G401 (cell line): Measurements from ENCODE around the gene RUNX1. TPM values are rescaled to one million over a fixed set of nuclear protein-coding genes. Genes with fewer than 3 reads are reported as not detected.

Source experiments
- DNase-seq: peaks from one replicate; pipeline ENCODE4 v3.0.0-alpha.2; 2015; ENCODE audit warnings: low spot score
- in situ Hi-C: cut with HindIII; loops from 2 replicates; pipeline ENCODE4 v1.10.0; 2016; ENCODE audit warnings: low sequenced_read_pairs, mixed read lengths
- total RNA-seq: library from RNA; depleted of rRNA; stranded (reverse); fragments of >200 nt; shearing (Covaris generic); gene quantifications from 2 replicates; pipeline ENCODE4 v1.2.3, GENCODE V29; 2014; rRNA removed

RUNX1 gene
- 0.49 TPM in 1 of 2 replicates, not detected in the other for total RNA-seq

DNA sequence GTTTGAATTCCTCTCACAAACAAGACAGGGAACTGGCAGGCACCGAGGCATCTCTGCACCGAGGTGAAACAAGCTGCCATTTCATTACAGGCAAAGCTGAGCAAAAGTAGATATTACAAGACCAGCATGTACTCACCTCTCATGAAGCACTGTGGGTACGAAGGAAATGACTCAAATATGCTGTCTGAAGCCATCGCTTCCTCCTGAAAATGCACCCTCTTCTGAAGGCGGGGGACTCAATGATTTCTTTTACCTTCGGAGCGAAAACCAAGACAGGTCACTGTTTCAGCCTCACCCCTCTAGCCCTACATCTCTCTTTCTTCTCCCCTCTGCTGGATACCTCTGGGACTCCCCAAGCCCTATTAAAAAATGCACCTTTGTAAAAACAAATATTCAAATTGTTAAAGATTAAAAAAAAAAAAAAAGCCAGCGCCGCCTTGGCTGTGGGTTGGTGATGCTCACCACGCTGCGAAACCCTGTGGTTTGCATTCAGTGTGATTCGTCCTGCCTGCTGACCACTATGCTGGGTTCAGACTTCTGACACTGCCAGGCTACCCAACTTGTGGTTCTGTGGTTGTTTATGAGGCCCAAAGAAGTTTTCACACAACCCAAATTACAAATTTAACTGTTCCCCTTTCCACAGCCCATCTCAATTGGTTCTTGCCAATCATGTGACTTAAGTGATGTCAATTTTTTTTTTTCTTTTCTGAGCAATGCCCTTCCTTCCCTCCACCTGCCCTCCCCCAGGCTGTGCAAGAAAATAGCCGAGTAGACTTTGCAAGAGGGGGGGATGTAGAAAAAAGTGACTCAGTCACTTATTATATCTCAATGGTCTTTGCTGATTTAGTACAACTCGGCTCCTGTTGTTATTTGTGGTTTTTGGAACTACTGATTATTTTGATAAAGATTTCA lies at the start of gene RUNX1:
Gene RUNX1, minus strand, starts transcription at position 597 of the 912 bp plus-strand sequence.
- in situ Hi-C loops = no loop called here
- DNase-seq = no peak

DNA sequence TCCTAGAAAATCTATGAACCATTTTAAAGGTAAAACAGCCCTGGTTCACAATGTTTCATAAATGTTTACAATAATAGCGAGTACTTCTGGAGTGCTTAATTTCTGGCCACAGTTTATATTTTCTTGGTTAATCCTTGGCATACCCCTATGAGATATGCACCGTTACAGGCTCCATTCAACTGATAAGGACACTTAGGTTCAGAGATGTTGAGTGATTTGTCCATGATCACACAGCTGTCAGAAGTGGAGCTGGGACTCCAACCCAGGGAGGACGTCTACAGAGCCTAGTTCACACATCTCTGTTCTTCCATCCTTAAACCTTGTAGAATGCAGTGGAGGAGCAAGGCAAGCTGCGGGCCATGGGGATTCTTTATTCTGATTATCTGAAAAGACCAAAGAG lies 48.4 kb upstream of the RUNX1 start:
- DNase-seq = no peak
- in situ Hi-C loops = no loop called here

GRCh38 chr21:35096959-35097358 lies 47.9 kb upstream of the RUNX1 start:
- DNase-seq = no peak
- in situ Hi-C loops = no loop called here

GRCh38 chr21:35095859-35096291 lies 46.8 kb upstream of the RUNX1 start:
- in situ Hi-C loops = no loop called here

DNA sequence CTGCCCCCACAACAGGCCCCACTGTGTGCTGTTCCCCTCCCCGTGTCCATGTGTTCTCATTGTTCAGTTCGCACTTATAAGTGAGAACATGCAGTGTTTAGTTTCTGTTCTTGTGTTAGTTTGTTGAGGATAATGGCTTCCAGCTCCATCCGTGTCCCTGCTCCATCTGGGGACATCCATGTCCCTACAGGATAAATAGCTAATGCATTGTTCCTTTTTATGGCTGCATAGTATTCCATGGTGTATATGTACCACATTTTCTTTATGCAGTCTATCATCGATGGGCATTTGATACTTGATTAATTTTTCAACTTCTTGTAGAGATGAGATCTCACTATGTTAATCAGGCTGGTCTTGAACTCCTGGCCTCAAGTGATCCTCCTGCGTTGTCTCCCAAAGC lies 44.4 kb upstream of the RUNX1 start:
- no peak for DNase-seq
- in situ Hi-C loops = no loop called here

More at GRCh38 chr21:35095859-35096291, 46.8 kb upstream of the RUNX1 start:
- no peak for DNase-seq

DNA sequence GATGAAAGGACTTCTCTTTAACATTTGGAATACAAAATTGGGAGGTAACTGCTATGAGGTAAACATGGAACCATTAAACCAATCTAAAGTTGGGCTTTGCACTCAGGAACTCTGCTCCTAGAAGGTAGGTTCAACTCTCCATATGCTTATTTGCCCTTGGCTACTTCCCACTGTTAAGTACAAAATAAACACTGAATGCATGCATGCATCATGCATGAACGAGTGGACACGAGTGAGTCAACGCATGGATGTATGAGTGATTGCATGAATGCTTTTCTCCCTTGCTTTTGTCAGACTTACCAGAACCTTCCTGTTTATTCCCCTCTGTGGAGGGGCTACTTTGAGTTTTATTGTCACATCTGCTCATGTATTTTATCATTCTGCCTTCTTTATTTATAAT lies 42.4 kb upstream of the RUNX1 start:
- no peak for DNase-seq
- in situ Hi-C loops = no loop called here

DNA sequence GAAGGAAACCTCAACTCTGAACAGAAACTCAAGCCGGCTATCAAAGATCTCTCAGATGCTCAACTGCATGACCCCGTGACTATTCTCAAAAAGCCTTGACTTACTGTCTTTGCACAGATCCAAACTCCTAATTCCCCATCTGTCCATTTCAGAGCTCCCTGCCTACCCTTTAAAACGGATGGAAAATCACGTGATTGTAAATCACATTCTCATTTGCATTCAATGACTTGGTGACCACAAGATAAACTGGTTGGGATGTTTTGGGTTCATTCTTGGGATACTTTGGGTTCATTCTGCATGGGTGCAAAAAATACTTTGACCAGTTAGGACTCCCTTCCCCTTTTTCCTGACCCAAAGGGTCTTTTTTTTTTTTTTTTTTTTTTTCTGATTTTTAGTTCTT lies 41.3 kb upstream of the RUNX1 start:
- in situ Hi-C loops = no loop called here

GRCh38 chr21:35088319-35088771 lies 39.2 kb upstream of the RUNX1 start:
- in situ Hi-C loops = no loop called here
- no peak for DNase-seq

More for the DNA sequence above, 41.3 kb upstream of the RUNX1 start:
- DNase-seq = no peak

GRCh38 chr21:35086357-35086756 lies 37.3 kb upstream of the RUNX1 start:
- no peak for DNase-seq
- in situ Hi-C loops = no loop called here

- in situ Hi-C loops = no loop called here
- no peak for DNase-seq
Measured at GRCh38 chr21:35084869-35085268, 35.8 kb upstream of the RUNX1 start.

DNA sequence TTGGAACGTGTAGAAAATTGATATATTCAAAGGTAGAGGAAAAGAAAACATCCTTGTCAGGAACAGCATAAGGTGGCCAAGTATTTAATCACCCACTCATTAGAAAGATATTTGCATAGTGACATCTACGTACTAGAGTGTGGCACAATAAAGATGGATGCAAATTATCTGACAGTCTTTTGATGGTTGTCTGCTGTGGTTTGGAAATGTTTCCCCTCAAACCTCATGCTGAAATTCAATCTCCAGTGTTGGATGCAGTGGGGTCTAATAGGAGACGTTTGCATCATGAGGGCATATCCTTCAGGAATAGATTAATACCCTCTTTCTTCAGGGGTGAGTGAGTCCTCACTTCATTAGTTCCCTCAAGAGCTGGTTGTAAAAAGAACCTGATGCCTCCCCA lies 34.1 kb upstream of the RUNX1 start:
- in situ Hi-C loops = no loop called here
- no peak for DNase-seq

GRCh38 chr21:35081861-35082260 lies 32.8 kb upstream of the RUNX1 start:
- in situ Hi-C loops = no loop called here
- no peak for DNase-seq

DNA sequence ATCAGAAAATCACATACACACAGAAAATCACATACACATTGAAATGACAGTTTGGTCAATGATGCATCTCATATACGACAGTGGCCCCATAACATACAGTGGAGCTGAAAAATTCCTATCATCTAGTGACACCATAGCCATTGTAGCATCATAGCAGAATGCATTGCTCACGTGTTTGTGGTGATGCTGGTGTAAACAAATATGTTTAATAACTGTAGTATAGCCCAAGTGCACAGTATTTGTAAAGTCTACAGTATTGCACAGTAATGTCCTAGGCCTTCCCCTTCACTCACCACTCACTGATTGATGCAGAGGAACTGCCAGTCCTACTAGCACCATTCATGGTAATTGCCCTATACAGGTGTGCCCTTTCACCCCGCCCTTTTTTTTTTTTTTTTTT lies 30.1 kb upstream of the RUNX1 start:
- in situ Hi-C loops = no loop called here
- no peak for DNase-seq

- in situ Hi-C loops = no loop called here
- no peak for DNase-seq
Measured at GRCh38 chr21:35077975-35078374, 28.9 kb upstream of the RUNX1 start.

DNA sequence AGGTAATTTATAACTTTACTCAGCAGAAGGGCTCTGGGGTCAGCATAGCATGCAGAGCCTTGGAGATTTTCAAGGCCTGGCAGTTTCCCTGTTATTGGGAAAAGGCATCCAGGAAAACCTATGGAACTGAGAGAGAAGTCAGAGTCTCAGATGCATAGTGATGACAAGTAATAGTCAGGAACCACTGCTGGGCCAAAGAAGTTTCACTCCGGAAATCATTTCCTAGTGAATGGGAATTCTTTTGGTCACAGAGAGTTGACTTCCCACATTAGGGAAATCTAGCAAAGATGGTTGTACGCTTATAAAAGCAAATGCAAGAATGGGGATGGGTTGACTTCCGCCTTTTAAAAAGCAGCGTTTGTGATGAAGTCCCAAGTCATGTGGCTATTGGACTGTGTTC lies 28.4 kb upstream of the RUNX1 start:
- DNase-seq = no peak
- in situ Hi-C loops = no loop called here

GRCh38 chr21:35075546-35075945 lies 26.4 kb upstream of the RUNX1 start:
- DNase-seq = no peak
- in situ Hi-C loops = no loop called here

- in situ Hi-C loops = no loop called here
- DNase-seq = no peak
Measured at GRCh38 chr21:35072960-35073359, 23.9 kb upstream of the RUNX1 start.

DNA sequence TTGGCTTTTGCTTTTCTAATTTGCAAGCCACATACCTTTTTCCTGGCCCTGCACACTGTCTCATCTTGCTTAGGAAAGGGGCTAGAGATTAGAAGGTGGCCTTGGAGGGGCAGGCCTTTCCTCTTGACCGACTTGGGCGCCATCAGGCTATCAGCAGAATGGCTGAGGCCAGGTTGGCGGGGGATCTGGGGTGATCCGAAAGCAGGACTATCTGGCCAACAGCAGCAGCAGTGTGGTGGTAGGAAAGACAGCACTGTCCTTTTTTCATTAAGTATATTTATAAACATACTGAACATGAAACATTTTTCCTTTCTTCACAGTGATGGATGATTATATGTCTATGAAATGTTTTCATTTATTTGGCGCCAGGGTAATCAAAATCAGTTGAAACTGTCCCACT lies 23.5 kb upstream of the RUNX1 start:
- in situ Hi-C loops = no loop called here
- DNase-seq = no peak

DNA sequence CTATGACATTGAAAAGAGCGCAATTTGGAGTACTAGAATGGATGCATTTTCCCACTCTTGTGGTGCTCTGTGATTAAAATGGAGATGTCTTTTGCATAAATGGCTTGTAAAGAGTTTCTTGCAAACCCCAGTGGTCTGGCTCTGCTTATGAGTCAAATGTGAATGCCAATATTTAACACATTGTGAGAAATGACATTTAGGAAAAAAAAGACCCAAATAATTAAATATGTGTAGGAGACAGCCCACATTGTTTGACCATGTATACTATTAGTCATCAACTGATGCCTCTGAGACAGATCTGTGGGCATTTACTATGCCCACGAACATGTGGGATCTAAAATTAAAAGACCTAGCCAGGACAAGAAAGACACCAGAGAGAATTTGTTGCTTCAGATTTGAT lies 22.2 kb upstream of the RUNX1 start:
- DNase-seq = no peak
- in situ Hi-C loops = no loop called here

DNA sequence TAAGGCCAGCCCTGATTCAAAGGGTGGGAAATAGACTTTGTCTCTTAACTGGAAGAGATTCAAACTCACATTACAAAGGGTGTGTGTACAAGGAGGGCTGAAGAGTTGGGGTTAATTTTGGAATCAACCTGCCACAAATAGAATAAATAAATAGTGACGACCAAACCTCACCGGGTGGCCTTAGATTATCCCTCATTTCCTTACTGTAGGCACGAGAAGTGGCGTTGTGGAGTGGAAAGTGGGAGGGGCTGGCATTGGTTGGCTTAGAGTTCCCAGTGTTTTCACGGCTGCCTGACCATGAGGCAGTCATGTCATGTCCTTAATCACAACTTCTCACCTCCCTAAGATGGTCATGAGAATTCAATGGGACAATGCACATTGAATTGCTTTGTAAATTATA lies 21.3 kb upstream of the RUNX1 start:
- DNase-seq = no peak
- in situ Hi-C loops = no loop called here

DNA sequence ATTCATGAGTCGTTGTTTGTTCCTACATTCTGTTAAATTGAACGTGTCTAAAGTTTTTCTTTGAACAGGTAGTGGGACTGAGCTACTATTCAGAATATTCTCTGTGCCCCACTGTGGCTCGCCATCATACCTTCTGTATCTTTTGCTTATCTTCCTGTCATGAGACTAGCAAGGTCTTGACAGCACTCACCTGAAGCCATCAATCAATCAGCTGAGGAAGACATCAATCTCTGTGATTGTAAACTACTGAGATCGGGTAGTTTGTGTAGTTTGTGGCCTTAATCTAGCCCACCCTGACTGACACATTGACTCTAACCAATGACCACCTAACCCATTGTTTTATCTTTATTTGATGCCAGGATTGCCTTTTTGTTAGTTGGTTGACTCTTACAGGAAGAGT lies 17.7 kb upstream of the RUNX1 start:
- in situ Hi-C loops = no loop called here
- DNase-seq = no peak
